GM18907 (cell line): Measurements from ENCODE around the gene FAM149B1.
"Not testable (repeated sequence)": the region's sequence is repeated elsewhere in the genome, so short reads cannot be mapped to it uniquely, and the experiment has no call there.

ENCODE experiments used
- ATAC-seq: cut with Tn5 transposase; IDR thresholded peaks from one replicate; pipeline ENCODE4 v1.9.1; 2021; ENCODE audit warnings: mild to moderate bottlenecking, moderate library complexity; ENCODE audit not compliant: unreplicated experiment

Gene FAM149B1

GRCh38 chr10:73167783-73168464 is at the start of gene FAM149B1, which contains the start of gene ECD:
TSS of gene FAM149B1 (plus strand) at chr10:73168119. CDS start at chr10:73168340, 221 bp downstream.
TSS of gene ECD (minus strand) at chr10:73168008. CDS start at chr10:73163937, 4,071 bp downstream.
- peak; percentile 92 for ATAC-seq

GRCh38 chr10:73119457-73119856 is 48.5 kb upstream of the FAM149B1 start:
- ATAC-seq: no peak

- ATAC-seq: no peak
These were observed 48.0 kb upstream of the FAM149B1 start for GRCh38 chr10:73119952-73120351.

- no peak for ATAC-seq
These were observed 41.6 kb upstream of the FAM149B1 start for GRCh38 chr10:73126343-73126742.

GRCh38 chr10:73131301-73131700 is 36.6 kb upstream of the FAM149B1 start:
- ATAC-seq: no peak

- ATAC-seq: no peak
These were observed 35.8 kb upstream of the FAM149B1 start for GRCh38 chr10:73131913-73132686.

- no peak for ATAC-seq
These were observed 33.2 kb upstream of the FAM149B1 start for GRCh38 chr10:73134727-73135126.

- no peak for ATAC-seq
These were observed 31.3 kb upstream of the FAM149B1 start for GRCh38 chr10:73136627-73137026.

GRCh38 chr10:73139251-73139650 is 28.7 kb upstream of the FAM149B1 start:
- no peak for ATAC-seq

- ATAC-seq: no peak
These were observed 26.3 kb upstream of the FAM149B1 start for GRCh38 chr10:73141603-73142002.

- ATAC-seq: not testable (repeated sequence)
These were observed 17.1 kb upstream of the FAM149B1 start for GRCh38 chr10:73150633-73151413.

GRCh38 chr10:73152009-73152408 is 15.9 kb upstream of the FAM149B1 start:
- no peak for ATAC-seq

- no peak for ATAC-seq
These were observed 11.9 kb upstream of the FAM149B1 start for GRCh38 chr10:73156054-73156453.

- ATAC-seq: no peak
These were observed 8.8 kb upstream of the FAM149B1 start for GRCh38 chr10:73159038-73159648.

GRCh38 chr10:73161079-73161478 is 6.8 kb upstream of the FAM149B1 start:
- no peak for ATAC-seq

- ATAC-seq: no peak
These were observed 6.3 kb upstream of the FAM149B1 start for GRCh38 chr10:73161662-73162061.

GRCh38 chr10:73163096-73163495 is 4.8 kb upstream of the FAM149B1 start:
- ATAC-seq: no peak

- ATAC-seq: no peak
These were observed 947 bp upstream of the FAM149B1 start for GRCh38 chr10:73166972-73167371.

GRCh38 chr10:73167458-73167782 is 499 bp upstream of the FAM149B1 start:
- ATAC-seq: no peak

GRCh38 chr10:73168465-73168803 is 515 bp downstream of the FAM149B1 start:
- peak; percentile 22 for ATAC-seq

GRCh38 chr10:73169320-73169719 is 1.4 kb downstream of the FAM149B1 start:
- ATAC-seq: no peak
